ENCODE results near the gene STXBP6. TPM values are rescaled to one million over a fixed set of nuclear protein-coding genes. Genes with fewer than 3 reads are reported as not detected.

STXBP6 gene
- total and polyA plus RNA-seq, 10 of the 15 experiments (the other 5 are each of a cell fraction or from before 2014, with no cell fraction given), result 1.2 to 47.3 (median 1.9) TPM

- TF ChIP-seq CUX1 (IDR thresholded peaks at IDR 0.05; ENCODE audit: insufficient replicate concordance, low read depth, low read length) (no peak), RUNX3 (IDR thresholded peaks at IDR 0.05; ENCODE audit: low read length) (no peak), SREBF2 (IDR thresholded peaks at IDR 0.05; ENCODE audit: low read length) (no peak), SPI1 (IDR thresholded peaks at IDR 0.05; ENCODE audit: borderline replicate concordance, insufficient read depth, low read depth, low read length) (no peak), SP1 (IDR thresholded peaks at IDR 0.05; ENCODE audit: low read depth, low read length) (no peak), KDM1A (IDR thresholded peaks at IDR 0.05; ENCODE audit: borderline replicate concordance) (no peak), SREBF1 (IDR thresholded peaks at IDR 0.05; ENCODE audit: low read length) (no peak)
Measured at GRCh38 chr14:24876996-24877395, 173.0 kb downstream of the STXBP6 start (continued).
